ENCODE results near the gene DLD.
"Not testable (repeated sequence)": the region's sequence is repeated elsewhere in the genome, so short reads cannot be mapped to it uniquely, and the experiment has no call there.

DLD gene

DNA sequence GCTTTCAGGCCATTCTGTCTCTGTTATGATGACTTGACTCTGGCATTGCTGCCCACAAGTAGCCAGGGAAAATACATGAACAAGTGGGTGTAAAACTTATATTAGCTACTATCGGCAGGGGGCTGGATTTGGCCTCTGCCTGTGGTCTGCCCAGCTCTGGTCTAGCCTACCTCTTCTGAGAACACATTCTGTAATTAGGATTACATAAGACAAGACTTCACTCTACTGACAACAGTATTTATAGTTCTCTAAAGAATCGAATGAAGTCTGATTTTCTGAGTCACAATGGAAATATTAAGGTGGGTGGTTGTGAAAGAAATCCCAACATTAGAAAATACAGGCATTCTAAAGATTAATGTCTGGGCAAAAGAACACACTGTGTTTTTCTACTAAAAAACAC is 55.5 kb downstream of the DLD start:
- no peak for DNase-seq

DNA sequence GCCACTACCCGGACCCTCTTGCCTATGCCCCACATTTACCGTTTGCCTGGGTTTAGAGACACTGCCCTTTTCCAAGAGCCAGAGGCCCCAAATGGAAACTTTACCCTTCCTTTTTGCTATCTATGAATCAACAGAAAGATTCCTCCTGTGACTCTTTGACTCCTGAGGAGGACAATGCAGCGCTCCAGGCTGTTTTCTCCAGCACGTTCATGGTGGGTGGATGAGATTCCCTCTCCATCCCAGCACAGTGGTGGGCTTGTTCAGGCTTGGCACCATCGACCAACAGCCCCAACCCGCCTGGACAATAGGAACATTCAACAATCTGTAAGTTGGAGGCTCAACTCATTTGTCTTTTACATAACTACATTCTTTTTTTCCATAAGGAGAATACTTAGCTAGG is 55.9 kb downstream of the DLD start:
- DNase-seq, result no peak

DNA sequence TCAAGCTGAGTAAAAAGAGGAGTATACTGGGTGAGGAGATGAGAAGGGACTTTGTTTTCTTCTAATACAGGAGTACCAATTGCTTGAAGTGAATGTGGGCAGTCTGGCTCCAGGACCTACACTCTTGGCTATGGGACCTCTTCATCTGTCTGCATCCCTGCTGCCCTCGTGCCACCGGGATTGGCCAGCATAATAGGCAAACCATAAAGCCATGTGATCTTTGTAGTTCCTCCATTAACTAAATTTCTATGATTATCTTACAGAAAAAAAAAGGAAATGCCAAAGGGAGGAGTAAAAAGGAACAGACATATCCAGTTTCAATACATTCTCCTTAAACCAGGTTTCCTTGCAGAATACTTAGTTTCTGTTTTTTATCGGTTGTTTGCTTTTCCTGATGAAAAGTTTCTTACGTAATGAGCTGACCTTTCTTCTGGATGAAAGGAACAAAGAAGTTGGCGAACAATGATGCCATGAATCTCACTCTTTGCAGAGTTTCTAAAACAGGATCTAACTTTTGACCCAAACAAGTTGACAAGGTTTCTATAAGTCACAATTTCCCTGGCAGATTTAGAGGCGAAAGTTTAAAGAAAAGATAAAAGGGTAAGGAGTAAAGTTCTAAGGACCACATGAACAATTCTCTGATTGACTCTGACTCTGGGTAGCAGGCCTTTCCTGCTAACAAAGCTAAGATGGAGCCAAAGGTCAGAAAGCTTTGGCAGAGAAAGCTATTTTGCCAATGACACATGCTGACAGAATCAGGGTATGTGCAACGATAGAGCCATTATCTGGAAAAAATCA is 57.9 kb downstream of the DLD start:
- no peak for DNase-seq

DNA sequence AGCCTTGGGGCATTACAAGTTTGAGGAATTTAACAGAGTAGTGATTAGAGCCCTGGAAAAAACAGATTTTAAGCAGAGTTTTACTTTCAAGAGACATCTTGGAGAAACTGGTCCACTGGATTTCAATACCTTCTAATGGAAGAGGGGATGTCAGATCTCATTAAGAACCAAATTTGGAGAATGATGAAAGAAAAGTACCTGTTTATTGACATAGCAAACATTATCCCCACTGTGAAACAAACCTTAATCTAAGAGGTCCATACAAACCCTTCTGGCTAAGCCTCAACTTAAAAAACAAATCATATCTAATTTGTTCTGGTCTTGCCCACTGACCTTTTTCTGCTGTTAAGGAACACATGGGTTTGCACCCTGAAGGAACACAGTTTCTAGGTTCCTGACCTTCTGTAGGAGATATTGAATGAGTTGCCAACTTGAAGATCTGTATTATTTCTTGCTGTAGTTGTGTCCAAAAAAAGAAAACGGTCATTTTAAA is 58.5 kb downstream of the DLD start:
- no peak for DNase-seq

DNA sequence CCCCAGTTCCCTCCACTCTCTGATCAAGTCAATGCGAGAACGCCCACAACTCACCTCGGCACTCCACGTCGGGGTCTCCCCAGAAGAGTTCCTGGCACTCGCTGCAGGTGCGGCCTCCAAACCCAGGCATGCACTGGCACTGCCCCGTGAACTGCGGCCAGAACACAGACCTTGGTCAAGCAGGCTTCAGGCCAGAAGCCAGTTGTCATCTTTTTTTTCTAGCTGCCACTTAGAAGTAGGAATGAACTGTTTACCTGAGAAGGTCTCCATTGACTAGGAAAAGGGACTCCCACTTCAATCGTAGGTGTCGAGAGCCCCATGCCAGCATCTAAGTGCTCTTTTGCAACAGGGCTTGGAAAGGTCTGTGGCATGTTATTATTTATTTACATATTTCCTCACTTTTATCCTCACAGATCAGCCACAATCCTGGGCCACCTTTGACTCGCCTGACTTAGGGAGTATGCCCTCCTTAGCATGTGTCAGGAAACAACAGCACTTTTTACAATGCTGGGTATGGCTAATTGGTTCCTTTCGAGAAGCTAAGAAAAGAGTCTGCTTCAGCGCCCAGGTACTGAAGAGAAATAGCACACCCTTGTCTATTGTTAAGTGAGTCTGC is 60.3 kb downstream of the DLD start:
- DNase-seq, result no peak

DNA sequence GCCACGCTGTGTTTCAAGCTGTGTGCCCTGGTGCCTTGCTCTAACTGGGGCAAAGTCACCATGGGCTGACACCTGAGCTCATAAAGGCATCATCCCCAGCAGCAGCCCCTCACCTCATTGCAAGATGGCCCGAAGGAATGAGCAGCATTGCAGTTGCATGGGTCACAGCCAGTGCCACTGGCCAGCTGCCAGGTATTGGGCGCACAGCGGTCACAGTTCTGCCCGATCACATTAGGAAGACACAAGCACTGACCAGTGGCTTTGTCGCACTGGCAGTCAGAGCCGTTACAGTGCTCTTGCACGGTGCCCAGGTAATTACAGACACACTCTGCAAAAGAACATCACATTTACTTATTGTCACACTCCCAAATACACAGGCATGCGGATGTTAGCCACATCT is 60.9 kb downstream of the DLD start:
- DNase-seq, result no peak

DNA sequence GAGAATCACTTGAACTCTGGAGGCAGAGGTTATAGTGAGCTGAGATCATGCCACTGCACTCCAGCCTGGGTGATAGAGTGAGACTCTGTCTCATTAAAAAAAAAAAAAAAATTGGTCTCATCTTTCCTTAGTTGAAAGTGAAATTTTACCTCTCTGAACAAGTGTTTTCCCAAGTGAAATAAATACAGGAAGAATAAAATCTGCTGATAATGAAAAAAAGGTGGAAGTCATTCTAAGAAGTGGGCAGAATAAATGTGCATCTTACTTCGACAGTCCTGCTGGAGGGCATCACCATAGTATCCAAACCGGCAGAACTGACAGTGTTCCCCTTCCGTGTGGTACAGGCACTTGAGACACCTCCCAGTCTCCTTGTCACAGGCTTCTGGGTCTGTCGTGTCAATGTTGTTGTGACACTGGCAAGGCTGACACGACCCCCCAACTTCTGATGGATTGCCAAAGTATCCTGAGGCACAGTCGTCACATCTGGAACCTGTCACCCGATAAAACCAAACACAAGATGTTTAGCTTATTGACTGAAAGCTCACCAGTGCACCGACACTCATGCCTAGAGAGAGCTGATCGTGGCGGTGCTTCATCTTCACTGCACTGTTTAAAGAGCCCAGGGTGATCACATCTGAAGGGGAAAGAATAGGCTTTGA is 62.4 kb downstream of the DLD start:
- DNase-seq, result no peak

DNA sequence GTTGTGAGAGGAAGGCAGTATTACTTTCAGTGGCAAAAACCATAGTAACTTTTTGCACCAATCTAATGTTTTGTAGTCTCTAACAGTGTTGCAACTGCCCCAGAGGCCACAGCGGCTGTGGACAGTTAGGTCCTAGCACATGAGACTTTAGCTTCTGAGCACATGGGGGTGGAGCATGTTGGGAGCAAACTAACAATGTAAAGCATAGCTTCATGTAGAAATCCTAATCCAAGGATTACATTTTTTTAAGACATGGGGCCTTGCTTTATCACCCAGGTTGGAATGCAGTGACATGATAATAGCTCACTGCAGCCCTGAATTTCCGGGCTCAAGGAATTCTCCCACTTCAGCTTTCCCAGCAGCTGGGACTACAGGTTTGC is 62.9 kb downstream of the DLD start:
- DNase-seq, result no peak

DNA sequence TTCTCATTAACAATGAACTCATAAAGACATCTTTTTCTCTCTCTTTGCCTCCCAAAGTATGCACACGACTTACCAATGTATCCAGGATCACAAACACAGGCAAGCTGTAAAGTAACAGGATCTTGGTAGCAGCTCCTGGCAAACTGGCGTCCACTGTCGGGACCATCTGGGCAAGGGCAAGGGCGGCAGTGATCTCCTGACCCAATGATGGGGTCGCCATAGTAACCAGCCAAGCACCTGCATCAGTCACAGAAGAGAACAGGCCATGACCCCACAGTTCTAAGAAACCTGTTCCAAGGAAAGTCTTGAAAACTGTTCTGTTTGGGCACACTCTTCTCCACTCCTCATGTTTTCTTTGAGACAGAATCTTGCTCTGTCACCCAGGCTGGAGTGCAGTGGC is 64.4 kb downstream of the DLD start:
- DNase-seq, result no peak

DNA sequence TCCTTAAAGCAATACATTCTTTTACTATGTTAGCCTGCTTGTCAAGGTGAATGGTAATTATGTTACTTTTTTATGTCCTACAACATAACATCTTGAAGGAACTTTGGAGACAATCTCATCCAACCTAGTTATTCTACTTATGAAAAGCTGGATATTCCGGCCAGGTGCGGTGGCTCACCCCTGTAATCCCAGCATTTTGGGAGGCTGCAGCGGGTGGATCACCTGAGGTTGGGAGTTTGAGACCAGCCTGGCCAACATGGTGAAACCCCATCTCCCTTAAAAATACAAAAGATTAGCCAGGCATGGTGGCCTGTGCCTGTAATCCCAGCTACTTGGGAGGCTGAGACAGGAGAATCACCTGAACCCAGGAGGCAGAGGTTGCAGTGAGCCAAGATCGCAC is 66.0 kb downstream of the DLD start:
- DNase-seq, result not testable (repeated sequence)

DNA sequence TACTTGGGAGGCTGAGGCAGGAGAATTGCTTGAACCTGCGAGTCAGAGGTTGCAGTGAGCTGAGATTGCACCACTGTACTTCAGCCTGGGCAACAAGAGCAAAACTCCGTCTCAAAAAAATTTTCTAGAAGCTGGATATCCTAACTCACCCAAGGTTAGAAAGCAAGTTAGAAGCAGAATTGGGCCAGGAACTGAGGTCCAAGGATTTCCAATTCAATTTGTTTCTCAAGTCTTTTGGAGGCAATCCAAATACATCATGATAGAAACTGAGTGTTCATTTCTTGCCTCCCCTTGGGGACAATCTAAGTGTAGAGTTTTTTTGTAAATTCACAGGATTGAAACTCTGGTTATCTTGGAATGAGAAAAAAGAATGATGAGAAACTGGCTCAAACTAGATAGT is 66.5 kb downstream of the DLD start:
- DNase-seq, result no peak

DNA sequence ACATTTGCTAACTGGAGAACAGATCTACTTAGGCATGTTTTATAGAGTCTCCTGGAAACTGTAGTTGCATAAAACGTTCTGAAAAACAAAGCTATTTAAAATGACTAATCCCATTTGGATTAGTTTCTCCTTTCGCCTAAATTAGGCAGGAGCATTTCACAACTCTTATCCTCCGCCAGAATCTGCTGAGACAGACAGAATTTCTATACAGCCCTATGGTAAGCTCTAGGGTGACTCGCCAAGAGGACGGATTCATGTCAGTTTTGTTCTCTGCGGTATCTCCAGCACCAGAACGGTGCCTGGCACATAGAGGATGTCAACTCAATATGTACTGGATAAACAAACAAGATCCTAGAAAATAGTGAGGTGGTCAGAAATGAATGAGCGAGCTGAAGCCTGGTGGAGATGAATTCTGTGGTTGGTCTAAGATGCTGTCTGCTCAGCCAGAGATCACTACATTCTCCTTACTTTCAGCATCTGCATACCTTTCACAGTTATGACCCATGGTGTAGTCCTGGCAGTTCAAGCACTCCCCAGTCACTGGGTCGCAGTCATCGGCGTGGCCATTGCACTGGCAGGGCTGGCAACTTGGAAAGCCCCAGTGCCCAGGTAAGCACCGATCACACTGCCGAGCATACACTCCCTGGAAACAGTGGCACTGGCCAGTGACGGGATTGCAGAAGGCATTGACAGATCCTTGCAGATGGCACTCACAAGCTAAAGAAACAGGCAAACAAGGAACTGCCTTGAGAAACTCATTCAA is 68.0 kb downstream of the DLD start:
- DNase-seq, result no peak

DNA sequence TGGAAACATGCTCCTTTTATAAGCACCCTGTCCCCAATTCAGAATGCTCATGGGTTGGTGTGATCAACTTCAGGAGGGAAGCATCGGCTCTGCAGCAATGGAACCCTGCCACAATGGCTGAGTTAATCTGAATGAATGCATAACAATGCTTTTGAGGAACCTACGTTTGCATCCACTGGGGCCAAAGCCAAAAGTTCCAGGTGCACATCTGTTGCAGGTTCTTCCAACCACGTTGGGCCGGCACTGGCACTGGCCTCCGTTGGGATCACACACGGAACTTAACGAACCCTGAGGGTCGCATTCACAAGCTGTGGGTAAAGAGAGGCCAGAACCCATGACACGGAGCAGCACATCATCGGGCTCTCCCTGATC is 68.5 kb downstream of the DLD start:
- DNase-seq, result no peak

DNA sequence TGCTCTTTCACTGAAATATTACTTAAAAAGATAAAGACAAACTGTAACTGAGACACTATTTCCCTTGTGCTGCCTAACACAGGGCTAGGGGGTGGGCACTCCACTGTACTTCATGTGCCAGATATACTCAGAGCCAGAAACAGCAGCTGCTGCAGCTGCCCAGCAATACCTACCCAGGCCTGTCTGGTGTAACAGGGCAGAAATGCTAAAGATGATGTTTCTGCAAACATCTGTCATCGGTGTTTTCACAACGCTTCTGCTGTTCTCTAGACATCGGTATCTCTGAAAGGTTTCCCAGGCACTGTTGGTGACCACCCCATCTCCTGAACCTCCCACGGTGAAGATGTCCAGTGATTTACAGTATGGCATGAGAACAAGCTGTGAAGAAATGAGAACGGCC is 69.3 kb downstream of the DLD start:
- DNase-seq, result no peak

DNA sequence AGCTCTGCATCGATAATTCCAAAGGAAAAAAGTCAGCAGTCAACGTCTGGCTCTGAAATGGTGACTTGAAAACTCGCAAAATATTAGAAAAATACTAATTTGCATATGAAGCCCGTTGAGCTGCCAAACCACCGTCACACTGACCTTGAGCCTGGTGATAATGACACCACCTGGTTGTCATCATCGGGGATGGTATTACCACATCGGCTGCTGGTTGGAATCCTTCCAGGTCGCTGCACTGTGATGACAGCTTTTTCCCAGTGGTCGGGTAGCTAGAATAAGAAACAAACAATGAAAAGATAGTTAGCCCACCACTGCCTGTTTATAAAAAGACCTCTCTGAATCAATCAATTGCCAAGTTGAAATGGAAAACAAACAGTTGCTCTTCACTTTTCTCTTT is 70.4 kb downstream of the DLD start:
- DNase-seq, result no peak

DNA sequence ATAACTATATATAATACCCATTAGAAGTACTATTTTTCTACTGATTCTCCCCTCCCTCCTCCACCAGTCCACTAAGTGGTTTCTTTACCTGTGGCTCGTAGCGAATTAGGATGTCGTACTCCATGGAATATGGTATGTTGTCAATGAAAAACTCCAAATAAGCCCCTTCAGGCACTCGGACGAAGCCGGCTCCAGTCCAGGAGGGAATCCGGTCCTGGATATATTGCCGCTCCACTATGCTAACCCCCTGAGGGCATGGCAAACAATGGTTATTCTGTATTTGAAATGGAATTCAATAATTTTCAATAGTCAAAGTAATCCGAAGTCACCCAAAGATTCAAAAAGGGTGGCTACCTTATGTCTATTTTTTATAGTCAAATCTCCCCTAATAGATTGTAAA is 71.8 kb downstream of the DLD start:
- no peak for DNase-seq

DNA sequence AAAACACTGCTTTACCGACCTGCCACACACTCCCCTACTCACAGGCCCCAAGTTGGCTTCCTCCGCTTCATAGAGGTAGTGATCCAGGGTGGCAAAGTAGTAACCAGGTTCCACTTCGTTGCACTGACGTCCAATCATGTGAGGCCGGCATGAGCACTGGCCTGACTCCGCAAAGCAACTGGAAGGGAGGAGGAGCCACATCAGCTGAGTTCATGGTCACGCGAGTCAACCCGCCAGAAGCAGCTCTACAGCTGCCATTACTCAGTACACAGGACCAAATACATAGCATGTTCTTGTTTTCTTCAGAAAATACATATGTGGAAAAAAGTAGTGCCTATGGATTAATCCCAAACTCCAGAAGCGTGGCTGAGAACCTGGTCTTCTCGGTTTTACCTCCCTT is 73.5 kb downstream of the DLD start:
- DNase-seq, result no peak

DNA sequence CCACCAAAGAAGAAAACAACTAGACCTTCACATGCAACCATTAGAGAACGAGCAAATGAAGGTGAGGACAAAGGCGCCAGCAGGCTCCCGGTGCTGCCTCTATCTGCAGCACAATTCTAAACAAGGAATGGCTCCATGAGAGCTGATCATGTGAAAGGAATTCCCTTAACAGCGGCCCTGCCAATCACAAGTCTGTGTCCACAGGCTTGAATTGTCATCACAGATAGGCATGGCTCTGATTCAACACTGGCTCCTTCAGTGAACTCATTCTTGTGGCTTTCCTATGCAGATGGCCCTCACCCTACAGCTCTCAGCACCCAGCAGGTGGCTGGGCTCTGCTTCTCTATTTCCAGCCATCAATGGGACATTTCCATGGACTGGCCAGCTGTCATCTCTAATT is 75.7 kb downstream of the DLD start:
- no peak for DNase-seq

DNA sequence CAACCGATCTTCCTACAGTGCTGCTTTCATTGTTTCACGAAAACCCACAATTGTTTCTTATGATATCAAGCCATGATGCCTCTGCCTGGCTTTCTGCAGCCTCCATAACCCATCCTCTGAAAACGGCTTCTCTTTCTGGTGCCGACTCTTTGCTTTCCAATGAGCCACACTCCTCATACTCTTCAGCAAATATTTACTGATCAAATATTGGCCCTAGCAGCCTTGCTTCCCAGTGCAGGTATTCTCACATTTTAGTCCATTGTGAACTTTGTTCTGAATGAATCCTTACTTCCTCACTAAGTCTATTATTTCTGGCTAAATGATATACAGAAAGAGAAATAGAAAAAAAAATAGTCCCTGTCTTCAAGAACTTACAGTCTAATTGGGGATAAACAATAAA is 76.4 kb downstream of the DLD start:
- DNase-seq, result no peak

DNA sequence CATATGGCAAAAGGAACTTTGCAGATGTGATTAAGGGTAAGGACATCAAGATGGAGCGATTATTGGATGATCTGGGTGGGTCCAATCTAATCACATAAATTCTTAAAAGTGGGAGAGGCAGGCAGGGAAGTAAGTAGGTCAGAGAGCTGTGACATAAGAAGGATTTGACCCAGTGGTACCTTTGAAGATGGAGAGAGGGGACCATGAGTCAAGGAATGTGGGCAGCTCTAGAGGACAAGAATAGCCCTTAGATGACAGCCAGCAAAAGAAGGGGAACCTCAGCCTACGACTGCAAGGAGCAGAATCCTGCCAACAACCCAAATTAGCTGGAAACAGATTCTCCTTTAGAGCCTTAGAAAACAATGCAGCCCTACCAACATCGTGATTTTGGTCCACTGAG is 77.5 kb downstream of the DLD start:
- no peak for DNase-seq

DNA sequence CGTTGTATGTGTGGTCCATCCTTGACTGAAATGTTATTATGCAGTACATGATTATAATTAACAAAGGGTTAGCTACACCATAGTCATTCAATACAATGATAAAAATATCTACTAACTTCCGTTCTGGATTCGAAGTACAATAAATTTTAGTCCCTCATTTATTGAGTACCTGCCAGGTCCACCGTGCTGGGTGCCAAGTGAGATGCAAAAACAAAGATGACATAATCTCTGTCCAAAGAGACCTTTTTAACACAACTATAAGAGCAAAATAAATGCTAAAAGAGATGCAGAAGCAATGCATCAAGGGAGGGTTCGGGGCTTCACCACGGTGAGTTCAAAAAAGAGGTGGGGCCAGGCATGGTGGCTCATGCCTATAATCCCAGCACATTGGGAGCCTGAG is 78.9 kb downstream of the DLD start:
- DNase-seq, result no peak

All from SIG-M5 (cell line).